ENCODE data around the gene C10orf67. TPM values are rescaled to one million over a fixed set of nuclear protein-coding genes. Genes with fewer than 3 reads are reported as not detected.

The C10orf67 gene
- total and polyA plus RNA-seq, 5 donors from 2014 or later = 0.31 to 0.74 (median 0.48) TPM; not detected in 1

DNA sequence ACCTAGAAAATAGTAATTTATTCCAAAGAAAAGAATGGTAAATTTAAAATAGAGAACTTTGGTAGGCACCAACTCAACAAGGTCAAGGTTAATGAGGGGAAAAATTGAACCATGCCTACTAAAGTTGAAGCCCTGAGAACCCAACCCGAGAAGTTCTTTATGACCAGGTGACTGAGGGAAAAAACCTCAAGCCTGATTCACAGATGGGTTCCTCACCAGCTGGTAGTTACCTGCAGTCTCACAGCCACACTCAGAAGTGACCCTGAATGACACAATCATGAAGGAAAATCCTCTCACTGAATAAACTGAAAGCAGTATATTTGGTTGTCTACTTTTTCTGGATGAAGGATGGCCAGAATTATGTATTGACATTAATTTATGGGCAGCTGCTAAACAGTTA is 7.0 kb downstream of the C10orf67 start:
- no peak for ATAC-seq (ENCODE audit: low read depth in 2 of 2)
- H3K4me3 Mint-ChIP-seq = no peak overlapping the region
- no peaks in the 10 kb centered on the region for H3K27me3 ChIP-seq (ENCODE audit: control insufficient read depth, insufficient read depth, low read length)

DNA sequence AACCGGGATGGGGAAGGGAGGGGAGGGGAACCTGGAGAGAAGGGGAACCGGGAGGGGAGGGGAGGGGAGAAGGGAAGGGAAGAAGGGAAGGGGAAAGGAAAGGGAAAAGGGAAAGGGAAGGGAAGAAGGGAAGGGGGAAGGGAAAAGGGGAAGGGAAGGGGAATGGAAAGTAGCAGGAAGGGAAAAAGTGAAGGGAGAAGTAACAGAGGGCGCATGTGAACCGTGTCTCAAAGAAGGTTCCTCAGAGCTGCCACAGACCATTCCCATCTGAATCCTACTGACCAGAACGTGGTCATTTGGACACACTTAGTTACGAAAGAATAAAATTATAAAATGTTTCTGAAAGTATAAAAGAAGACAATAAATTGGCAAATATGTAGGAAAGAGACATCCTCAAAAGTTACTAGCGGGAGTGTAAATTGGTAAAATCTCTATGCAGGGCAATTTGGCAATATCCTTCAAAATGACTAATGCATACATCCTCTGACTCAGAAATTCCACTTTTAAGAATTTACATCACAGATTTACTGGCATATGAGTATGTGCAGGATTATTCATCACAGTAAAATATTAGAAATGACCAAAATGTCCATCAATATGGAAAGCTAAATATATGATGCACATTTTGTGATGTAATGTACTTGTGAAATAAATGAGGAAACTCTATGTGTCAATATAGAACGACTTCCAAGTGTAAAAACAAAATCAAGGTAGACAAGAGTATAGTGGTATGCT is 12.9 kb downstream of the C10orf67 start:
- Histone ChIP-seq H3K27ac (ENCODE audit: insufficient read depth, low read length, poor library complexity, severe bottlenecking) (no peak overlapping the region), H3K36me3 (ENCODE audit: control insufficient read depth, insufficient read depth, low read length) (no peaks in the 10 kb centered on the region), H3K4me3 (ENCODE audit: low read depth, low read length) (no peak overlapping the region), H3K9me3 (ENCODE audit: control insufficient read depth in 2 of 2, low read length in 2 of 2) (no peaks in the 10 kb centered on the region), H3K27me3 (ENCODE audit: control insufficient read depth, insufficient read depth, low read length) (no peaks in the 10 kb centered on the region), H3K4me1 (ENCODE audit: control insufficient read depth, insufficient read depth, low read length, poor library complexity, severe bottlenecking) (no peaks in the 10 kb centered on the region)
- no peak overlapping the region for H3K27ac Mint-ChIP-seq
- no peaks in the 10 kb centered on the region for H3K9me3 Mint-ChIP-seq
- H3K36me3 Mint-ChIP-seq = no peaks in the 10 kb centered on the region
- DNase-seq (peak in 1 of 3 donors; percentile 46), ATAC-seq (ENCODE audit: low read depth in 2 of 2) (no peak)
- peaks cover 0 to 14% (median 5%) of the 10 kb centered on the region in 4 donors for H3K4me1 Mint-ChIP-seq
- H3K4me3 Mint-ChIP-seq = no peak overlapping the region
- no peaks in the 10 kb centered on the region for H3K27me3 Mint-ChIP-seq

More for the DNA sequence above, 7.0 kb downstream of the C10orf67 start:
- no peaks in the 10 kb centered on the region for H3K9me3 Mint-ChIP-seq
- Histone ChIP-seq H3K27ac (ENCODE audit: insufficient read depth, low read length, poor library complexity, severe bottlenecking) (no peak overlapping the region), H3K36me3 (ENCODE audit: control insufficient read depth, insufficient read depth, low read length) (no peaks in the 10 kb centered on the region), H3K4me1 (ENCODE audit: control insufficient read depth, insufficient read depth, low read length, poor library complexity, severe bottlenecking) (peaks cover 23% of the 10 kb centered on the region), H3K9me3 (ENCODE audit: control insufficient read depth in 2 of 2, low read length in 2 of 2) (no peaks in the 10 kb centered on the region), H3K4me3 (ENCODE audit: low read depth, low read length) (no peak overlapping the region)
- H3K27me3 Mint-ChIP-seq = no peaks in the 10 kb centered on the region
- H3K27ac Mint-ChIP-seq = peak overlapping the region in 1 of 3 donors; percentile 6
- H3K4me1 Mint-ChIP-seq = peaks cover 15 to 52% (median 34%) of the 10 kb centered on the region in 4 donors
- no peaks in the 10 kb centered on the region for H3K36me3 Mint-ChIP-seq
- no peak for DNase-seq

- ATAC-seq (ENCODE audit: low read depth in 2 of 2) (no peak), DNase-seq (peak in 1 of 3 donors; percentile 46)
- no peak overlapping the region for H3K27ac ChIP-seq (ENCODE audit: insufficient read depth, low read length, poor library complexity, severe bottlenecking)
- H3K4me3 ChIP-seq (ENCODE audit: low read depth, low read length) = no peak overlapping the region
- no peaks in the 10 kb centered on the region for H3K9me3 ChIP-seq (ENCODE audit: control insufficient read depth in 2 of 2, low read length in 2 of 2)
- no peaks in the 10 kb centered on the region for H3K9me3 Mint-ChIP-seq
- H3K4me1 ChIP-seq (ENCODE audit: control insufficient read depth, insufficient read depth, low read length, poor library complexity, severe bottlenecking) = no peaks in the 10 kb centered on the region
- no peaks in the 10 kb centered on the region for H3K27me3 Mint-ChIP-seq
- peaks cover 0 to 14% (median 5%) of the 10 kb centered on the region in 4 donors for H3K4me1 Mint-ChIP-seq
- no peak overlapping the region for H3K27ac Mint-ChIP-seq
- no peaks in the 10 kb centered on the region for H3K27me3 ChIP-seq (ENCODE audit: control insufficient read depth, insufficient read depth, low read length)
- H3K4me3 Mint-ChIP-seq = no peak overlapping the region
- H3K36me3 ChIP-seq (ENCODE audit: control insufficient read depth, insufficient read depth, low read length) = no peaks in the 10 kb centered on the region
- no peaks in the 10 kb centered on the region for H3K36me3 Mint-ChIP-seq
These were observed 13.6 kb downstream of the C10orf67 start for GRCh38 chr10:23330948-23331347.

DNA sequence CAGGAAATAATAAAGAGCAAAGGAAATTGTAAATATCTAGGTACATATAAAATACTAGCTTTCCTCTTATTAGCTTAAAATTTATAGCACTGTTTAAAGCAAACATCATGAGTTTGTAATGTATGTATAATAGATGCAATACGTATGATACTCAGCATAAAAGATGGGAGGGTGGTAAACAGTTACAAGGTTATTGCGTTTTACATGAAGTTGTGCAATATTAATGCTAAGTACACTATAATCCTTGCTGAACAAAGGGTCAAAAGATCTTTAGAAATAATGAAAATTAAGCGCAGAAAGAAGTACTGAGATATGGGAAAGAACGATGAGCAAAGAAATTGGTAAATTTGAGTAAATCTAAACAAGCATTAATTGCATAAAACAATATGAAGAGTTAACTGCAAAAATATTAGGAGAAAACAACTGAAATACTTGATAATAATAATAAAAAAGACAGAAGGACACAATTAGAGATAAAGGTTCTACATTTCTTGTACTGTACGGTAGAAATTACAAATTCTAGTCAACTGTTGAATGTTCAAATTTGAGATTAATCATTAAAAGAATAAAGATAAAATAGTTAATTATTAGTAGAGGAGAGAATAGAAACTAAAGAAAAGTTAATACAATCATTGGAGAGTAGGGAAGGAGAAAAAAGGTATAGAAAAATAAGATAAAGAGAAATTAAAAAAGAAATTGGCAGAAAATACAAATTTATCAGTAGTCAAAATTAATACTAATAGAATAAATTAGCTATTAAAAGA is 17.9 kb downstream of the C10orf67 start:
- Mint-ChIP-seq H3K4me3 (no peak overlapping the region), H3K27me3 (no peaks in the 10 kb centered on the region)
- ATAC-seq (ENCODE audit: low read depth in 2 of 2) = no peak

GRCh38 chr10:23325132-23325531 is 19.5 kb downstream of the C10orf67 start:
- no peaks in the 10 kb centered on the region for H3K4me1 ChIP-seq (ENCODE audit: control insufficient read depth, insufficient read depth, low read length, poor library complexity, severe bottlenecking)
- Mint-ChIP-seq H3K4me1 (peaks cover 0 to 2% (median 0%) of the 10 kb centered on the region in 4 donors), H3K4me3 (no peak overlapping the region), H3K27me3 (no peaks in the 10 kb centered on the region), H3K9me3 (no peaks in the 10 kb centered on the region), H3K36me3 (no peaks in the 10 kb centered on the region), H3K27ac (no peak overlapping the region)
- H3K27me3 ChIP-seq (ENCODE audit: control insufficient read depth, insufficient read depth, low read length) = peaks cover 3% of the 10 kb centered on the region
- peak in 1 of 2 donors; percentile 65 for ATAC-seq (ENCODE audit: low read depth in 2 of 2)
- no peak overlapping the region for H3K27ac ChIP-seq (ENCODE audit: insufficient read depth, low read length, poor library complexity, severe bottlenecking)
- H3K4me3 ChIP-seq (ENCODE audit: low read depth, low read length) = no peak overlapping the region
- DNase-seq = peak in 1 of 3 donors; percentile 63
- no peaks in the 10 kb centered on the region for H3K9me3 ChIP-seq (ENCODE audit: control insufficient read depth in 2 of 2, low read length in 2 of 2)
- H3K36me3 ChIP-seq (ENCODE audit: control insufficient read depth, insufficient read depth, low read length) = no peaks in the 10 kb centered on the region

More for the DNA sequence above, 17.9 kb downstream of the C10orf67 start:
- no peak for DNase-seq
- peak overlapping the region in 1 of 3 donors; percentile 32 for H3K27ac Mint-ChIP-seq
- no peaks in the 10 kb centered on the region for H3K36me3 Mint-ChIP-seq
- Histone ChIP-seq H3K27ac (ENCODE audit: insufficient read depth, low read length, poor library complexity, severe bottlenecking) (no peak overlapping the region), H3K36me3 (ENCODE audit: control insufficient read depth, insufficient read depth, low read length) (no peaks in the 10 kb centered on the region), H3K4me1 (ENCODE audit: control insufficient read depth, insufficient read depth, low read length, poor library complexity, severe bottlenecking) (no peaks in the 10 kb centered on the region), H3K4me3 (ENCODE audit: low read depth, low read length) (no peak overlapping the region), H3K27me3 (ENCODE audit: control insufficient read depth, insufficient read depth, low read length) (peaks cover 3% of the 10 kb centered on the region), H3K9me3 (ENCODE audit: control insufficient read depth in 2 of 2, low read length in 2 of 2) (no peaks in the 10 kb centered on the region)
- H3K4me1 Mint-ChIP-seq = peaks cover 0 to 2% (median under 1%) of the 10 kb centered on the region in 4 donors
- H3K9me3 Mint-ChIP-seq = no peaks in the 10 kb centered on the region

DNA sequence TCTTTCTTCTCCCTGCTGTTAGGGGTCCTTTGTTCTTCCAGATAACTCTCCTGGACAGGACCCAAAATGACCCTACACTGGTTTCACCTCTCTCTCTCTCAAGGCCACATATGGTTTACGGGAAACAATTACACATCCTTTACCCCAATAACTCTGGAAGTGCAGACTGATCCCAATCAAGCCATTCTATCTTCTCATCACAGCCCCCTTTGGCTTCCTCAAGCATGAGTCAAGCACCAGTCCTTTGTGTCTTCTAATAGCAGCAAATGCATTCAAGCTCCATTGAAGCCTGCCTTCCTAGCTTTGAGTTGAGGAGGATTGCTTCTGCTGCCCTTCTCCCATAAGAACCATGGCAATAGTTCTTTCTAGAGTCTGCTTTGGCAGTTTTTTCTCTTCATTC is 20.2 kb downstream of the C10orf67 start:
- Mint-ChIP-seq H3K27ac (no peak overlapping the region), H3K36me3 (no peaks in the 10 kb centered on the region), H3K4me3 (no peak overlapping the region), H3K9me3 (no peaks in the 10 kb centered on the region), H3K27me3 (no peaks in the 10 kb centered on the region), H3K4me1 (peaks cover 0 to 2% (median 0%) of the 10 kb centered on the region in 4 donors)
- ATAC-seq (ENCODE audit: low read depth in 2 of 2) (no peak), DNase-seq (no peak)
- no peaks in the 10 kb centered on the region for H3K9me3 ChIP-seq (ENCODE audit: control insufficient read depth in 2 of 2, low read length in 2 of 2)
- H3K27ac ChIP-seq (ENCODE audit: insufficient read depth, low read length, poor library complexity, severe bottlenecking) = no peak overlapping the region
- no peaks in the 10 kb centered on the region for H3K4me1 ChIP-seq (ENCODE audit: control insufficient read depth, insufficient read depth, low read length, poor library complexity, severe bottlenecking)
- H3K4me3 ChIP-seq (ENCODE audit: low read depth, low read length) = no peak overlapping the region
- no peaks in the 10 kb centered on the region for H3K36me3 ChIP-seq (ENCODE audit: control insufficient read depth, insufficient read depth, low read length)
- peaks cover 3% of the 10 kb centered on the region for H3K27me3 ChIP-seq (ENCODE audit: control insufficient read depth, insufficient read depth, low read length)

DNA sequence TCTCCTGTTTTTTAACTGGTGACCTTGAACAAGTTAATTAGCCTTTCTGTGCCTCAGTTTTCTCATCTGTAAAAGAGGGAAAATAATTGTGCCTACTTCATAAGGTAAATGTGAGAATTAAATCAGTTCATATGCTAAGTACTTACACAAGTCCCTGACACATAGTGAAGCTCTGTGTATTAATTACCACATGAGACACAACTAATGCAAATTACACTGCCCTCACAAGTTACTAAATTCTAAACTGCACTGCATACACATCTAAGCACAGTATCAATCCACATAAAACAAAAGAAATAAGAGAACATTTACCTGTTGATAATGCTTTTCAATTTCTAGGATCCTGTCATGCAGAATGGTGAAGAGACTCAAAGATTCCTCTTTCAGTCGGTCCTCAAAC is 22.5 kb downstream of the C10orf67 start:
- Mint-ChIP-seq H3K27ac (no peak overlapping the region), H3K4me1 (peaks cover 0 to 4% (median 1%) of the 10 kb centered on the region in 4 donors), H3K36me3 (no peaks in the 10 kb centered on the region), H3K9me3 (no peaks in the 10 kb centered on the region), H3K27me3 (no peaks in the 10 kb centered on the region), H3K4me3 (no peak overlapping the region)
- no peaks in the 10 kb centered on the region for H3K4me1 ChIP-seq (ENCODE audit: control insufficient read depth, insufficient read depth, low read length, poor library complexity, severe bottlenecking)
- no peaks in the 10 kb centered on the region for H3K9me3 ChIP-seq (ENCODE audit: control insufficient read depth in 2 of 2, low read length in 2 of 2)
- no peak overlapping the region for H3K4me3 ChIP-seq (ENCODE audit: low read depth, low read length)
- no peak overlapping the region for H3K27ac ChIP-seq (ENCODE audit: insufficient read depth, low read length, poor library complexity, severe bottlenecking)
- ATAC-seq (ENCODE audit: low read depth in 2 of 2) = no peak
- peaks cover 3% of the 10 kb centered on the region for H3K27me3 ChIP-seq (ENCODE audit: control insufficient read depth, insufficient read depth, low read length)
- DNase-seq = no peak
- no peaks in the 10 kb centered on the region for H3K36me3 ChIP-seq (ENCODE audit: control insufficient read depth, insufficient read depth, low read length)

Measured in CD4-positive, CD25-positive, alpha-beta regulatory T cell (primary cell).